Heart left ventricle (tissue), 16 donors: ENCODE results near the gene ATXN3. TPM values are rescaled to one million over a fixed set of nuclear protein-coding genes. Genes with fewer than 3 reads are reported as not detected.

Experiments used
- ATAC-seq, 4 donors: fragments of 200-7000 bp; cut with Tn5 transposase; one replicate each; pipeline ENCODE4 v1.9.1; 2020 to 2022; ENCODE audit warnings: moderate library complexity in 4 of 4, mild to moderate bottlenecking in 3 of 4, moderate number of reproducible peaks in 1 of 4
- DNase-seq, 5 donors: peaks; one replicate each; pipeline ENCODE4 v3.0.0-alpha.2; 2020
- H3K27ac ChIP-seq, 12 donors: fragments of 200-600 bp; sonication (generic) in 4 of 12; one replicate each; pipeline versions ENCODE4 v1.5.0 to v1.8.0; 2016 to 2022; ENCODE audit warnings: mild to moderate bottlenecking in 2 of 12
- H3K27me3 ChIP-seq, 9 donors: fragments of 200-600 bp; sonication (generic) in 2 of 9; one replicate each; pipeline versions ENCODE4 v1.5.1 to v1.8.0; 2016 to 2022; ENCODE audit warnings: mild to moderate bottlenecking in 3 of 9
- H3K36me3 ChIP-seq, 9 donors: fragments of 200-600 bp; sonication (generic) in 2 of 9; one replicate each; pipeline versions ENCODE4 v1.5.0 to v1.8.0; 2018 to 2022; ENCODE audit warnings: mild to moderate bottlenecking in 2 of 9
- H3K4me1 ChIP-seq, 12 donors: fragments of 200-600 bp; sonication (generic) in 4 of 12; one replicate each; pipeline versions ENCODE4 v1.5.0 to v1.8.0; 2016 to 2022; ENCODE audit warnings: mild to moderate bottlenecking in 3 of 12
- H3K4me3 ChIP-seq, 12 donors: fragments of 200-600 bp; sonication (generic) in 4 of 12; one replicate each; pipeline versions ENCODE4 v1.5.0 to v1.8.0; 2017 to 2022; ENCODE audit warnings: mild to moderate bottlenecking in 9 of 12, moderate library complexity in 4 of 12
- H3K9me3 ChIP-seq, 12 donors: fragments of 200-600 bp; sonication (generic) in 4 of 12; one replicate each; pipeline versions ENCODE4 v1.5.0 to v1.8.0; 2016 to 2022; ENCODE audit warnings: mild to moderate bottlenecking in 1 of 12
- POLR2A ChIP-seq, 2 donors: fragments of 450-650 bp; IDR thresholded peaks; one replicate each; pipeline ENCODE4 v1.6.1; 2017; ENCODE audit warnings: antibody characterized with exemption in 2 of 2, mild to moderate bottlenecking in 2 of 2, moderate library complexity in 2 of 2
- WGBS, 4 donors: extraction: QIAGEN DNeasy Blood & Tissue Kit in 2 of 4; methylation state at CpG; one replicate each; pipeline versions ENCODE4 v1.1.5 to v1.1.7; 2013 to 2018; 5-methylcytosine and 5-hydroxymethylcytosine counted together
- intact Hi-C, 10 donors: fragments of 100-400 bp; cut with DNase I; formaldehyde crosslinking; loops; one replicate each; pipeline versions ENCODE4 v1.11.1 to v1.14.2; 2022
- polyA plus RNA-seq, 2 donors: library from polyadenylated mRNA; stranded (reverse); fragments of 200-250 nt; gene quantifications; one replicate each; pipeline ENCODE4 v1.2.3, GENCODE V29; 2013
- total RNA-seq, 9 donors: library from RNA; depleted of rRNA in 2 of 9; stranded (reverse); fragments of >200 nt in 2 of 9; fragmentation: NEBNext Ultra II Directional in 3 of 9; extraction: Animal tissue kit (Norgen Biotek cat#: 25700) in 3 of 9; gene quantifications; one replicate each; pipeline versions ENCODE4 v1.1.0 to v1.2.4, GENCODE V29; 2016 to 2023
- TF ChIP-seq, protein P1 (sequence below), 12 donors: fragments of 200-600 bp; sonication (generic) in 4 of 12; IDR thresholded peaks; one replicate each; pipeline versions ENCODE4 v1.5.0 to v1.8.0; 2018 to 2022; ENCODE audit warnings: antibody characterized with exemption in 12 of 12, mild to moderate bottlenecking in 5 of 12
- donor health status: ischemic (EF 13 %, LVEDD 7.1; RV severe dilation, severe dysfunction).
- donor health status: healthy with polysubstance abuse.
- donor health status: DM: no; HTN: yes; CAD: no.
- donor health status: DM: no; HTN: no; CAD: no.
- donor health status: ischemic (EF 25% LVEDD 6.9; RV normal size, moderate dysfunction).
- donor health status: ischemic (EF 25% LVEDD 5.7; RV mildly dilated, moderate dysfunction).
- donor health status: healthy.
- donor health status: DM: yes; HTN: yes; CAD: no.
- donor health status: ischemic (EF 35%, LVEDD 5.7; RV mildly dilated, moderate dysfunction).
- donor health status: nonischemic (EF 11% LVEDD 7.7; RV severe dilation, severe dysfunction).
- donor health status: DM: yes; HTN: yes; CAD: no.
- donor health status: PGD.
- donor health status: ischemic (EF 29% LVEDD 5.4; RV normal size, mild dysfunction).
- donor health status: nonischemic (EF 23%, LVEDD 6.1; RV moderate dilation, normal function).

ATXN3 gene
- total and polyA plus RNA-seq, 11 donors = 10.0 to 27.1 (median 16.0) TPM

GRCh38 chr14:92105073-92105892, 1.1 kb downstream of the ATXN3 start:
- no peak for ATAC-seq
- Histone ChIP-seq H3K4me1 (peaks cover 0 to 45% (median 26%) of the 10 kb centered on the region in 12 donors), H3K27me3 (no peaks in the 10 kb centered on the region), H3K36me3 (no peaks in the 10 kb centered on the region), H3K9me3 (no peaks in the 10 kb centered on the region), H3K27ac (peak overlapping the region; percentile 89 to 100 (median 96)), H3K4me3 (peak overlapping the region; percentile 66 to 98 (median 90))
- 51 to 57% (median 54%) methylated on average over 16 of the region's 16 CpGs for WGBS, 4 donors
- no peak for DNase-seq
- intact Hi-C loops = loop anchor here in 3 of 10 donors (5.0 kb wide), 2 partner anchors 63 to 68 kb away; partner anchors contain the start of gene TRIP11 (in 2 of the 3)
- TF ChIP-seq, protein P1, sequence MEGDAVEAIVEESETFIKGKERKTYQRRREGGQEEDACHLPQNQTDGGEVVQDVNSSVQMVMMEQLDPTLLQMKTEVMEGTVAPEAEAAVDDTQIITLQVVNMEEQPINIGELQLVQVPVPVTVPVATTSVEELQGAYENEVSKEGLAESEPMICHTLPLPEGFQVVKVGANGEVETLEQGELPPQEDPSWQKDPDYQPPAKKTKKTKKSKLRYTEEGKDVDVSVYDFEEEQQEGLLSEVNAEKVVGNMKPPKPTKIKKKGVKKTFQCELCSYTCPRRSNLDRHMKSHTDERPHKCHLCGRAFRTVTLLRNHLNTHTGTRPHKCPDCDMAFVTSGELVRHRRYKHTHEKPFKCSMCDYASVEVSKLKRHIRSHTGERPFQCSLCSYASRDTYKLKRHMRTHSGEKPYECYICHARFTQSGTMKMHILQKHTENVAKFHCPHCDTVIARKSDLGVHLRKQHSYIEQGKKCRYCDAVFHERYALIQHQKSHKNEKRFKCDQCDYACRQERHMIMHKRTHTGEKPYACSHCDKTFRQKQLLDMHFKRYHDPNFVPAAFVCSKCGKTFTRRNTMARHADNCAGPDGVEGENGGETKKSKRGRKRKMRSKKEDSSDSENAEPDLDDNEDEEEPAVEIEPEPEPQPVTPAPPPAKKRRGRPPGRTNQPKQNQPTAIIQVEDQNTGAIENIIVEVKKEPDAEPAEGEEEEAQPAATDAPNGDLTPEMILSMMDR (IDR thresholded peaks at IDR 0.05) = no peak
- TF ChIP-seq POLR2A (IDR thresholded peaks at IDR 0.05) = no peak

- H3K4me3 ChIP-seq = no peak overlapping the region
- H3K27ac ChIP-seq = no peak overlapping the region
- TF ChIP-seq POLR2A (IDR thresholded peaks at IDR 0.05) = no peak
- TF ChIP-seq, protein P1 (IDR thresholded peaks at IDR 0.05) = no peak
- DNase-seq (no peak), ATAC-seq (no peak)
- no peaks in the 10 kb centered on the region for H3K9me3 ChIP-seq
- intact Hi-C loops = loop anchor here in 1 of 10 donors (5.0 kb wide), 1 partner anchor 61 kb away; the partner anchor contains the start of gene TRIP11
- no peaks in the 10 kb centered on the region for H3K36me3 ChIP-seq
- H3K4me1 ChIP-seq = peaks cover 0 to 49% (median 26%) of the 10 kb centered on the region in 12 donors
- H3K27me3 ChIP-seq = no peaks in the 10 kb centered on the region
- 85 to 91% (median 88%) methylated on average over 7 of the region's 7 CpGs for WGBS, 4 donors
These were observed 2.9 kb downstream of the ATXN3 start for GRCh38 chr14:92103363-92103989.

GRCh38 chr14:92099802-92100201, 6.6 kb downstream of the ATXN3 start:
- no peaks in the 10 kb centered on the region for H3K9me3 ChIP-seq
- H3K36me3 ChIP-seq = peaks cover 0 to 18% (median 16%) of the 10 kb centered on the region in 9 donors
- intact Hi-C loops = loop anchor here in 2 of 10 donors (5.0 to 10.0 kb wide), 2 partner anchors 55 to 58 kb away; partner anchors contain the start of gene TRIP11 (in 2 of the 2)
- DNase-seq (no peak), ATAC-seq (no peak)
- no peak overlapping the region for H3K4me3 ChIP-seq
- TF ChIP-seq, protein P1 (IDR thresholded peaks at IDR 0.05) = no peak
- no peak for TF ChIP-seq POLR2A (IDR thresholded peaks at IDR 0.05)
- H3K4me1 ChIP-seq = peaks cover 0 to 37% (median 19%) of the 10 kb centered on the region in 12 donors
- H3K27me3 ChIP-seq = no peaks in the 10 kb centered on the region
- no peak overlapping the region for H3K27ac ChIP-seq

GRCh38 chr14:92093320-92093719, 13.1 kb downstream of the ATXN3 start:
- H3K36me3 ChIP-seq = peaks cover 2 to 80% (median 61%) of the 10 kb centered on the region in 9 donors
- ATAC-seq = no peak

More at GRCh38 chr14:92093320-92093719, 13.1 kb downstream of the ATXN3 start:
- no peaks in the 10 kb centered on the region for H3K27me3 ChIP-seq
- intact Hi-C loops = loop anchor here in 1 of 10 donors (10.0 kb wide), 1 partner anchor 49 kb away; the partner anchor contains the start of gene TRIP11
- H3K9me3 ChIP-seq = no peaks in the 10 kb centered on the region
- no peak overlapping the region for H3K4me3 ChIP-seq
- DNase-seq = no peak
- TF ChIP-seq POLR2A (IDR thresholded peaks at IDR 0.05) = no peak
- TF ChIP-seq, protein P1 (IDR thresholded peaks at IDR 0.05) = peak in 3 of 12 donors; percentile 8 to 17 (median 8)
- H3K27ac ChIP-seq = no peak overlapping the region
- WGBS, 4 donors = 29 to 47% (median 38%) methylated on average over 1 of the region's 1 CpG
- no peaks in the 10 kb centered on the region for H3K4me1 ChIP-seq
